Suppressor macrophage treated with lipopolysaccharide for 4 hours (primary cell): ENCODE measurements around the gene SLC2A4.

Experiments
- DNase-seq: peaks from one replicate; pipeline ENCODE4 v3.0.0-alpha.2; 2020

The SLC2A4 gene

DNA sequence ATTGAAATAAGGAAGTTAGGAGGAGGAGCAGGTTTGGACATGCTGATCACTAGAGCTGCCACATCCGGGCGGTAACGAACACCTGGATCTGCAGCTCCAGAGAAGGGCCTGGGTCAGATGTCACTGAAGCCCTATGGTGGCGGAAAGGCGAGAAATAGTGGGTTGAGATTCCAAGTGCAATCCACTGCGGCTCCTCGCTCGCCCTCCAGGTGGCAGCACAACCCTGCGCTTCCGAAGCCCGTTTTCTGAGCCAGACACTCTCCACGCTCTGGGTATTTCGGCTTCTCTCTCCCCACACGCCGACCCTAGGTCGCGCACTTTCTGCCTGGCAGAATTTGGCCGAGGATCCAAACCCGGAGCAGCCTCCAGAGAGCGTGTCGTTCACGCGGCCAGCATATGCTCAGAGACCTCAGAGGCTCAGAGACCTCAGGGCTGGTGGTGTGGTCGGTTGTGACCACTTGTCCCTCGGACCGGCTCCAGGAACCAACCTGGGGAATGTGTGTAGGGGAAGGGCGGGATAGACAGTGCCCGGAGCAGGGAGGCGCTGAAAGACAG is 922 bp upstream of the SLC2A4 start:
- peak; percentile 90 for DNase-seq

GRCh38 chr17:7281953-7282751 is 634 bp downstream of the SLC2A4 start:
- no peak for DNase-seq

GRCh38 chr17:7282752-7283321 is 1.3 kb downstream of the SLC2A4 start:
- peak; percentile 22 for DNase-seq

DNA sequence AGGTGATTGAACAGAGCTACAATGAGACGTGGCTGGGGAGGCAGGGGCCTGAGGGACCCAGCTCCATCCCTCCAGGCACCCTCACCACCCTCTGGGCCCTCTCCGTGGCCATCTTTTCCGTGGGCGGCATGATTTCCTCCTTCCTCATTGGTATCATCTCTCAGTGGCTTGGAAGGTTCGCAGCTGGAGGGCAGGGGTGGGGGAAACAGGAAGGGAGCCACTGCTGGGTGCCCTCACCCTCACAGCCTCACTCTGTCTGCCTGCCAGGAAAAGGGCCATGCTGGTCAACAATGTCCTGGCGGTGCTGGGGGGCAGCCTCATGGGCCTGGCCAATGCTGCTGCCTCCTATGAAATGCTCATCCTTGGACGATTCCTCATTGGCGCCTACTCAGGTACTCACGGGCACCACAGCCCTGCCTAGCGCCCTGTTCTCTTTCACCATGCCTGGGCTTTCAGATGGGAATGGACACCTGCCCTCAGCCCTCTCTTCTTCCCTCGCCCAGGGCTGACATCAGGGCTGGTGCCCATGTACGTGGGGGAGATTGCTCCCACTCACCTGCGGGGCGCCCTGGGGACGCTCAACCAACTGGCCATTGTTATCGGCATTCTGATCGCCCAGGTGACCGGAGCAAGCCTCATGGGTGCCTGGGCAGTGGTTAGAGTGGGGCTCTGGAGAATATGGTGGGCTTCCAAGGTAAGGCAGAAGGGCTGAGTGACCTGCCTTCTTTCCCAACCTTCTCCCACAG is 2.1 kb downstream of the SLC2A4 start:
- DNase-seq, result peak; percentile 30

GRCh38 chr17:7284911-7285310 is 3.4 kb downstream of the SLC2A4 start:
- no peak for DNase-seq

DNA sequence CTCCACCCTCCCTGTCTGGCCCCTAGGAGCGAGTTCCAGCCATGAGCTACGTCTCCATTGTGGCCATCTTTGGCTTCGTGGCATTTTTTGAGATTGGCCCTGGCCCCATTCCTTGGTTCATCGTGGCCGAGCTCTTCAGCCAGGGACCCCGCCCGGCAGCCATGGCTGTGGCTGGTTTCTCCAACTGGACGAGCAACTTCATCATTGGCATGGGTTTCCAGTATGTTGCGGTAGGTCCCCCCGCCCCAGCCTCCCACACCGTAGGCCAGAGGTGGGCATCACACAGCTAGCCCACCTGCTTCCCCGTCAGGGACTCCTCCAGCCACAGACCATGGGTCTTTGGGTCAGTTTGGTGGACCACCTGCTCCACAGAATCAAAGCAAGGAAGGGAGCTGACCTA is 4.2 kb downstream of the SLC2A4 start:
- DNase-seq, result no peak

DNA sequence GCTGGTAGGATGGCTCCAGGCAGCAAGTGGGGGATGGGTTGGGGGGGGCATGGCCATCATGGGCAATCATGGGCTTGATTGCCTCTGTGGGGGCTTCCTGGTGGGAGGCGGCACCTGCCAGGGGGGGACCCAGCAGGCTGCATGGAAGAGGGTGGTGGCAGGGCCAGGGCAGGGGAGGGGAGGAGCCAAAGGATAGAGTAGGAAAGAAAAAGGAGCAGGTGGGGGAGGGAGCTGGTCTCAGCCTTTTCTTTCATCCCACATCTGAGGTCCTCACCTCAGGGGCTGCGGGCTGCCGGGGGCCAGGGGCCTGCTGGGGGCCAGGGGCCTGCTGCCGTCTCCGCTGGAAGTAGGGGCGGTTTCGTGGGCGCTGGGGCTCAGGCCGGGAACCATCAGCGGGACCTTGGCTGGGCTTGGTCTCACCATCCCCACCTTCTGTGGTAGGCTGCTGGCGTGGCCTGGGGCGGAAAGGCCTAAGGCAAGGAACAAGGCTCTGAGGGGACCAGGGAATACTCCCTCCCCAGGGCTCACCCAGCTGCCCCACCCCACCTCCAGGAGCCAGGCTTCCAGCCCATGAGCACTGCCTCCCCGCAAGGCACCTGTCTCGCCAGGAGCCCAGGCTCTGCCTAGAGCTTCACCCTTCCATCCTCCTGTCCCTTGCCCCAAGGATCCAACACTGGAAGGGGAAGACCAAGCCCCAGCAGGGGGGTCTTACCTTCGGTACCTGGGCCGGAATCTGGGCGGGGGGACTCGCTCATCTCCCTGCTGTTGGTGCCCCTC is 7.9 kb downstream of the SLC2A4 start:
- DNase-seq, result no peak

DNA sequence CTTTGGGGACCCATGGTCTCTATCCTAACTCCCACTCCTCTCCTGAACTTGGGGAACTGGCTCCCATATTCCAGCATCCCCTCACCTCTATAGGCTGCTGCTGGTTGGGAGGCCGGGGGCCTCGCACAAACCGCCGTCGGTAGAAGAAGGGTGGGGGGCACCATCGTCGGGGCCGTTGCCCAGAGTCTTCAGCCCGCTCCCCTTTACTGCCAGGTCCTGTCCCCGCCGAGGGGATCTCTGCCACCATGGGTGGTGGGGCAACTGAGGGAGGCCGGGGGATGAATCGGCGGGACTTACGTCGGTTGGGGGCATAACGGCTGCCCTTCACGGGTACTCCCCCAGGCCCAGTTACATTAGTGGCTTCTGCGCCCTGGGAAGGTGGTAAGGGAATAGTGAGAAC is 8.6 kb downstream of the SLC2A4 start:
- no peak for DNase-seq

GRCh38 chr17:7290685-7291084 is 9.2 kb downstream of the SLC2A4 start:
- DNase-seq, result no peak

- DNase-seq, result no peak
Observed at GRCh38 chr17:7292194-7292593, 10.7 kb downstream of the SLC2A4 start.

DNA sequence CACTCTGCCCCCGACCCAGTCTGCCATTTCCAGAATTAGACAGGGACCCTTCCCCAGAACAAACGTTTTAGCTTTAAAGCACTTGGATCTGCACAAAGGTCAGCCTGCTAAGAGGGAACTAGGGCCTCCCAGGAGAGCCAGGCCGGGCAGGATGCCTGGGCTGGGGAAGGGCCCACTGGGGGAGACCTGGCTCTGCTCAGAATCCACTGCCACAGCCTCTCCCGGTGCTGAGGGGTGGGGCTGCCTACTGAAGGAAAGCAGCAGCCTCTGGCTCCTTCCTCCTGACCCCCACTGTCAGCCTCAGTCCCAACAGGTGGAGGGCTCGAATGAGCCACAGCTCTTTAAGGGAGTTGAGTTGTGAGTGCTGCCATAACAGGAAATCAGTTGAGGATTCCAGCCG is 11.2 kb downstream of the SLC2A4 start:
- DNase-seq, result no peak

GRCh38 chr17:7293159-7293558 is 11.6 kb downstream of the SLC2A4 start:
- DNase-seq, result no peak

- DNase-seq, result no peak
Observed at GRCh38 chr17:7293816-7294613, 12.5 kb downstream of the SLC2A4 start.

DNA sequence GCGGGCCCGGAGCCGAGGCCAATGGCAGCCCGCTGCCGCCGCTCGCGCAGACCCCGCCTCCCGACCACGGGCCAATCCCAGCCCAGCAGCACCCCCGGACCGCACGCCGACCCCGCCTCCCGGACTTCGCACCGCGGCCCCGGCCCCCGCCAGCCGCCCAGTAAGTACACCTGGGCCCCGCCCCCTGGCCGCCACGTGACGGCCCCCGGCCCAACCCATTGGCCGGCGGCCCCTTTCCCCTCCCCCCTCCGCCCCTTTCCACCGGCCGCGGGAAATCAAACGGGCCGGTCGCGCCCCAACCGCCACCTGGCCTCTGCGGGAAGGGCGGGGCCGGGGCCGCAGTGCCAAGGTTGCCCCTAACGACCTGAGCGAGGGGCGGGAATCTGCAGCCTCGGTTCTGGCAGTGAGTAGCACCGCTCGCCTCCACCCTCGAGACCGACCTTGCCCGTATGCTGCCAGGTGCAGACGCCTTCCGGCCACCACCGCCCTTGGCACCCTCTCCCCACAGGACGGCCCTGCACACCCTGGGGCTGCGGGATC is 13.2 kb downstream of the SLC2A4 start, which contains the start of gene YBX2:
Gene YBX2 (minus strand): TSS at position 26 of the 540 bp plus-strand sequence. CDS start 139 bp downstream, outside the sequence.
- no peak for DNase-seq

GRCh38 chr17:7295230-7296180 is 14.0 kb downstream of the SLC2A4 start:
- DNase-seq, result no peak

DNA sequence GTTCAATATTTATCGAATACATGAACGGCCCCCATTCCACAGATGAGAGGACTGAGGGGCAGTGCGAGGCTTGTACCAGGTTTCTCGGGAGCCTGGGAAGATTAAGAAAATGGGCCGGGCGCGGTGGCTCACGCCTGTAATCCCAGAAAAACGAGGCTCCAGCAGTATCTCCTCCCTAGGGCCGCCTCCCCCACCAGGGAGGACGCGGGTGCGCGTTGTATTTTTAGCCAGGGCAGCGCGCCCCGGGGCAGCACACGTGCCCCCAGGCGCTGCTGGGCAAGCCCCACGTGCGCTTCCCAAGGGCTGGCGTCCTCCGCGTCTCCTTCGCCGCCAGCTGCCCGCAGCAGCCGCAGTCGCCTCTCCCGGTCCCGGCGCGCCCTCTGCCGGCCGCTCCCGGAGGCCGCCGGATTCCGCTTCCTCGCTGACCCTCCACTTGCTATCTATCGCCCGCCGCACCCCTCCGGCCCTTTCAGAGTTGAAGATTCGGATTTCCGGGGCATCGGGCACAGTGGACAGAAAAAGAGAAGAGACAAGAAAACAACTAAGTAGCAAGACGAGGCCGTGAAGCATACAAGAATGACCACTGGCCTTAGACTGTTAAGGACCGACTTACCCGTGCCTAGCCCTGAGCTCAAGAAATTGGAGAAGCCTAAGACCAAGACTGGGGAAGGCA is 14.8 kb downstream of the SLC2A4 start:
- DNase-seq, result peak; percentile 93

DNA sequence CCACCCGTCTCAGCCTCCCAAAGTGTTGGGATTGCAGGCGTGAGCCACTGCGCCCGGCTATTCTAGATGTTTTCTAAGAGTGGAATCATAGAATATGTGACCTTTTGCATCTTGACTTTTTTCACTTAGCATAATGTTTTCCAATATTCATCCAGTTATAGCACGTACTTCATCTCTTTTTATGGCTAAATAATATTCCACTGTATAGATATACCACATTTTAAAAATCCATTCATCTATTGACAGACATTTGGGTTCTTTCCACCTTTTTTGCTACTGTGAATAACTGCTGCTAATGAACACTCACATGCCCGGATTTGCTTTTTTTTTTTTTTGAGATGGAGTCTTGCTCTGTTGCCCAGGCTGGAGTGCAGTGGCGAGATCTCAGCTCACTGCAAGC is 22.7 kb downstream of the SLC2A4 start:
- no peak for DNase-seq

DNA sequence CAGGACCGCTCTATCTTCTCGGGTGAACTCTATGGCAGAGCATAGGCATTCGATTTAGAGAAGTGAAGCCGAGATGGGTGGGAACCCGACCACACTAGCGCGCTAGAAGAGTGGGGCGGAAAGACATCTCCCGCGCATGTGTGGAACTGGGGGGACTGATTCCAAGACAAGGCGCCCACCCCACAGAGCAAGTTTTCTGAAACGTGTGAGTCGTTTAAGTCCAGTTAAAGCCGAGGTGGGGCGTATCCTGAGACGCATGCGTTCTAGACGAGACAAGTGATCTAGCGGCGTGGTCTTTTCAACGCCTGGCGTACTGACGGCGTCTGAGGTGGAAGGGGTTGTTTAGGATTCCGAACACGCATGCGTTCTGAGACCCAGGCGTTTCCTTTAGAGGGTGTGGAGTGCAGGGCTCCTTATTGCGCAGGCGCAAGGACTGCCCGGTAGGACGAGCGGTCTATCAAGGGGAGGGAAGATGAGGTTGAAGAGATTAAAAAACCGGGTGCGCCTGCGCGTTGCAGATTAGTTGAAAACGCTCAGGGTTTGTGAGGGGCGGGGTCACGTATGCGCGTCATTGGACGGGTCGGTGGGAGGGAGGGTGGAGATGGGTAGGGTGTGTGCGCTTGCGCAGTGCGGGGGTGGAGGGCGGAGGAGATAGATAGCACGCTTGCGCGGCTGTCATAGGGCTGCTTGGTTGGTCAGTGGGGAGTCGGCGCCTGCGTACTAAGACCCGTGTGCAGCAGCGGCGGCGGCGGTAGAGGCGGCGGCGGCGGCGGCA is 25.6 kb downstream of the SLC2A4 start, which contains the start of gene EIF5A:
Gene EIF5A (plus strand): TSS at position 718 of the 775 bp plus-strand sequence. CDS start 2,008 bp downstream, outside the sequence.
- peak; percentile 100 for DNase-seq
